ENCODE measurements around the gene WDR90.

DNA sequence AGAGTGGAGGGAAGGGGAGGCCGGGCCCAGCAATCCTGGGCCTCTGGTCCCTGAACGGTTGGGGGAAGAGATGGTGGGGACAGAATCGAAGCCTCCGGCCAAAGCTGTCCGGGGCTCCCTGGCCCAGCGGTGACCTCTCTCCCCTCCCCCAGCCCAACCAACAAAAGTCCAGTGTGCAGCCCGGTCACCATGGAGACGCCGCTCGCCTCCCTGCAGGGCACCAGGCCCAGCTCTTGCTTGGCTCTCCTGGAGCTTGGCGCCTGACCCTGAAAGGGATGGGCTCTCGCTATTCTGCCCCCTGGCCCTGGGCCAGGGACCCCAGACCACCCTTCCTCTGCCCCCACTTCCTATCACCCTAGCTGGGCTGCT is 67.0 kb downstream of the WDR90 start:
- TF ChIP-seq, protein P1, sequence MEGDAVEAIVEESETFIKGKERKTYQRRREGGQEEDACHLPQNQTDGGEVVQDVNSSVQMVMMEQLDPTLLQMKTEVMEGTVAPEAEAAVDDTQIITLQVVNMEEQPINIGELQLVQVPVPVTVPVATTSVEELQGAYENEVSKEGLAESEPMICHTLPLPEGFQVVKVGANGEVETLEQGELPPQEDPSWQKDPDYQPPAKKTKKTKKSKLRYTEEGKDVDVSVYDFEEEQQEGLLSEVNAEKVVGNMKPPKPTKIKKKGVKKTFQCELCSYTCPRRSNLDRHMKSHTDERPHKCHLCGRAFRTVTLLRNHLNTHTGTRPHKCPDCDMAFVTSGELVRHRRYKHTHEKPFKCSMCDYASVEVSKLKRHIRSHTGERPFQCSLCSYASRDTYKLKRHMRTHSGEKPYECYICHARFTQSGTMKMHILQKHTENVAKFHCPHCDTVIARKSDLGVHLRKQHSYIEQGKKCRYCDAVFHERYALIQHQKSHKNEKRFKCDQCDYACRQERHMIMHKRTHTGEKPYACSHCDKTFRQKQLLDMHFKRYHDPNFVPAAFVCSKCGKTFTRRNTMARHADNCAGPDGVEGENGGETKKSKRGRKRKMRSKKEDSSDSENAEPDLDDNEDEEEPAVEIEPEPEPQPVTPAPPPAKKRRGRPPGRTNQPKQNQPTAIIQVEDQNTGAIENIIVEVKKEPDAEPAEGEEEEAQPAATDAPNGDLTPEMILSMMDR (tag by site-specific recombination; IDR thresholded peaks at IDR 0.05): no peak
- no peak for TF ChIP-seq ZNF174 (tag by site-specific recombination; IDR thresholded peaks at IDR 0.05)
- no peak for TF ChIP-seq WT1 (tag by site-specific recombination; IDR thresholded peaks at IDR 0.05)

Data from HEK293 (cell line).